Lung (tissue), 12 donors: ENCODE results near the gene OR4D9. TPM values are rescaled to one million over a fixed set of nuclear protein-coding genes. Genes with fewer than 3 reads are reported as not detected.

ENCODE experiments used
- ATAC-seq: fragments of 200-7000 bp; cut with Tn5 transposase; one replicate; pipeline ENCODE4 v1.9.1; 2020; ENCODE audit warnings: moderate number of reproducible peaks; ENCODE audit not compliant: insufficient read depth, low FRiP score
- DNase-seq, 3 donors: peaks; one replicate each; pipeline ENCODE4 v3.0.0-alpha.2; 2013 to 2017
- H3K27ac ChIP-seq, 2 donors: one replicate each; pipeline ENCODE4 v1.5.1; 2013; ENCODE audit warnings: mild to moderate bottlenecking in 2 of 2, moderate library complexity in 2 of 2, control low read depth in 1 of 2, inconsistent platforms in 1 of 2, low read depth in 1 of 2, low read length in 1 of 2
- H3K27me3 ChIP-seq, 3 donors: one replicate each; pipeline ENCODE4 v1.5.1; 2013; ENCODE audit warnings: low read length in 2 of 3; ENCODE audit not compliant: control insufficient read depth in 3 of 3, insufficient read depth in 3 of 3
- H3K36me3 ChIP-seq, 4 donors: one replicate each; pipeline ENCODE4 v1.5.1; 2013; ENCODE audit warnings: low read length in 4 of 4, mild to moderate bottlenecking in 1 of 4, moderate library complexity in 1 of 4; ENCODE audit not compliant: control insufficient read depth in 4 of 4, insufficient read depth in 4 of 4
- H3K4me1 ChIP-seq, 5 donors: one replicate each; pipeline ENCODE4 v1.5.1; 2013; ENCODE audit warnings: low read length in 5 of 5, mild to moderate bottlenecking in 2 of 5, moderate library complexity in 1 of 5; ENCODE audit not compliant: control insufficient read depth in 5 of 5, insufficient read depth in 5 of 5
- H3K4me3 ChIP-seq: one replicate; pipeline ENCODE4 v1.5.1; 2013; ENCODE audit warnings: mild to moderate bottlenecking, control low read depth, moderate library complexity
- H3K9ac ChIP-seq, 2 donors: one replicate each; pipeline ENCODE4 v1.5.1; 2013; ENCODE audit warnings: low read length in 2 of 2, control low read depth in 1 of 2; ENCODE audit not compliant: insufficient read depth in 1 of 2
- H3K9me3 ChIP-seq, 4 donors: one replicate each; pipeline ENCODE4 v1.5.1; 2013; ENCODE audit warnings: low read length in 3 of 4, mild to moderate bottlenecking in 1 of 4, moderate library complexity in 1 of 4; ENCODE audit not compliant: control insufficient read depth in 4 of 4, insufficient read depth in 3 of 4
- WGBS, 2 donors: extraction: QIAGEN DNeasy Blood & Tissue Kit; methylation state at CpG; one replicate each; pipeline ENCODE4 v1.1.7; 2013; 5-methylcytosine and 5-hydroxymethylcytosine counted together
- polyA plus RNA-seq, 2 donors: library from polyadenylated mRNA; stranded (reverse); fragments of 200-250 nt; gene quantifications; one replicate each; pipeline ENCODE4 v1.2.1, GENCODE V29; 2013
- total RNA-seq, 2 donors: library from RNA; depleted of rRNA in 1 of 2; stranded (reverse); fragments of >200 nt in 1 of 2; gene quantifications; one replicate each; pipeline ENCODE4 v1.2.1, GENCODE V29; 2014 to 2021
- TF ChIP-seq, protein P1 (sequence below): IDR thresholded peaks from 2 replicates; pipeline ENCODE4 v1.5.1; 2012; ENCODE audit warnings: mild to moderate bottlenecking; ENCODE audit errors: control extremely low read depth, extremely low read depth
- donor health status: control.
- donor health status: control.
- donor health status: Bipolar disorder and iron deficiency.
- donor health status: healthy.
- donor health status: DM: yes; HTN: yes; CAD: no.

The OR4D9 gene
- total and polyA plus RNA-seq, 4 donors = not detected

DNA sequence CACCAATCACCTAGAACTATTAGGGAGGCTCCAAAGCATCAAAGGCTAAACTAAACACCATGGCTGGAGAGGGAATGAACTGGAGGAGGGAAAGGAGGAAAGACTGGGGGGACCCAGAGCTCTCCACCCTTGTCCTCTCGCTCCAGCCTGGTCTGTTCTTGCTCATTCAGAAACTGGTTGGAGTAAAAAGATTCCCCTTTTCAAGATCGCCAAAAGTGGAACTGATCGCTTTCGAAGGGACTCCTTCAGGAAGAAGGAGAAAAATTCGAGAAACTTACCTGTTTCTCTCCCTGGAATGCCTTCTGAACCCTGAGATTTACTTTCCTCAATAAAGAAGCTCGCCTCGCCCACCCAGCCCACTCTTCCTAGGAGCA is 46.9 kb downstream of the OR4D9 start:
- peaks cover 0 to 8% (median 0%) of the 10 kb centered on the region in 5 donors for H3K4me1 ChIP-seq
- H3K9ac ChIP-seq = no peak overlapping the region
- H3K9me3 ChIP-seq = no peaks in the 10 kb centered on the region
- 59 to 63% methylated on average over 7 of the region's 7 CpGs for WGBS, 2 donors
- no peaks in the 10 kb centered on the region for H3K36me3 ChIP-seq
- no peak for ATAC-seq
- H3K27me3 ChIP-seq = peaks cover 0 to 13% (median 8%) of the 10 kb centered on the region in 3 donors
- no peak overlapping the region for H3K4me3 ChIP-seq
- DNase-seq = peak in 1 of 3 donors; percentile 13
- TF ChIP-seq, protein P1, sequence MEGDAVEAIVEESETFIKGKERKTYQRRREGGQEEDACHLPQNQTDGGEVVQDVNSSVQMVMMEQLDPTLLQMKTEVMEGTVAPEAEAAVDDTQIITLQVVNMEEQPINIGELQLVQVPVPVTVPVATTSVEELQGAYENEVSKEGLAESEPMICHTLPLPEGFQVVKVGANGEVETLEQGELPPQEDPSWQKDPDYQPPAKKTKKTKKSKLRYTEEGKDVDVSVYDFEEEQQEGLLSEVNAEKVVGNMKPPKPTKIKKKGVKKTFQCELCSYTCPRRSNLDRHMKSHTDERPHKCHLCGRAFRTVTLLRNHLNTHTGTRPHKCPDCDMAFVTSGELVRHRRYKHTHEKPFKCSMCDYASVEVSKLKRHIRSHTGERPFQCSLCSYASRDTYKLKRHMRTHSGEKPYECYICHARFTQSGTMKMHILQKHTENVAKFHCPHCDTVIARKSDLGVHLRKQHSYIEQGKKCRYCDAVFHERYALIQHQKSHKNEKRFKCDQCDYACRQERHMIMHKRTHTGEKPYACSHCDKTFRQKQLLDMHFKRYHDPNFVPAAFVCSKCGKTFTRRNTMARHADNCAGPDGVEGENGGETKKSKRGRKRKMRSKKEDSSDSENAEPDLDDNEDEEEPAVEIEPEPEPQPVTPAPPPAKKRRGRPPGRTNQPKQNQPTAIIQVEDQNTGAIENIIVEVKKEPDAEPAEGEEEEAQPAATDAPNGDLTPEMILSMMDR = no peak
- no peak overlapping the region for H3K27ac ChIP-seq

DNA sequence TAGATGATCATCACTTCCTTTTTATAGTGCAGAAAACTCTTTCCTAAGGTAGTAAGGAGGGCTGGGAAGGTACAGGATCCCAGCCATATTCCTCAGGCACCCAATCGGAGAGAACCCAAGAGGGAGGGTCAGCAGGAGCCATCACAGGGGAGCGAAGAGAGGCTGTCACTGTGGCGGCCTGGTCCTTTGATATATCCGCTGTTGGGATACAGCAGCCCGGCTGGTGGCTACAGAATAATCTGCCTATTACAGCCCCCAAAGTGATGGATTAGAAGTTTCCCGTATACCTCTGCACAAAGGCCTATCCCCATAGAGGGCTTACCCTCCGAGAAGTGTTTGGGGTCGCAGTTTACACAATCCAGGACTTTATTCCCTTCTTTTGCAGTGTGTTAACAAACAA is 48.5 kb downstream of the OR4D9 start:
- Histone ChIP-seq H3K9me3 (no peaks in the 10 kb centered on the region), H3K4me3 (no peak overlapping the region), H3K27ac (no peak overlapping the region), H3K4me1 (peaks cover 0 to 8% (median 0%) of the 10 kb centered on the region in 5 donors), H3K27me3 (peaks cover 0 to 13% (median 8%) of the 10 kb centered on the region in 3 donors), H3K36me3 (no peaks in the 10 kb centered on the region), H3K9ac (no peak overlapping the region)
- WGBS, 2 donors = 57 to 65% methylated on average over 8 of the region's 8 CpGs
- TF ChIP-seq, protein P1 = no peak
- DNase-seq = no peak
- ATAC-seq = no peak

DNA sequence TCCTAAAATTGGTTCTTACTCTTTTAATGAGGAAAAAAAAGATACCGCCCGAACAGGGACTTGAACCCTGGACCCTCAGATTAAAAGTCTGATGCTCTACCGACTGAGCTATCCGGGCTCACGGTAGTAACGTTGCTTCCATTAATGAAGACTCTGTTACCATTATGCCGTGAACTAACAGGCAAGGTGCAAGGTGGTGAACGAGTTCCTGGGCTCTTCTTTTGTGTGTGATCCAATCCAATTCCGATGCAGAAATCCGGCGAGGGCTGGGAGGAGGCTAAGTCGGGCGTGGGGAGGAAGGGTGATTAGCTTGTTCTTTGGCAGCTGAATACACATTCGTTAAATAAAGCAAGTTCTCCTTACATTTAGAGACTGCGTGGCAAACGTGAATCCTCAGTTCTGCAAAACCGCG is 49.0 kb downstream of the OR4D9 start:
- DNase-seq (peak; percentile 78 to 92 (median 90)), ATAC-seq (peak; percentile 43)
- peaks cover 0 to 13% (median 8%) of the 10 kb centered on the region in 3 donors for H3K27me3 ChIP-seq
- H3K9me3 ChIP-seq = no peaks in the 10 kb centered on the region
- TF ChIP-seq, protein P1 = no peak
- WGBS, 2 donors = 0 to 1% methylated on average over 18 of the region's 18 CpGs
- peak overlapping the region; percentile 77 for H3K4me3 ChIP-seq
- H3K36me3 ChIP-seq = no peaks in the 10 kb centered on the region
- H3K4me1 ChIP-seq = peaks cover 0 to 8% (median 0%) of the 10 kb centered on the region in 5 donors
- peak overlapping the region; percentile 77 to 91 for H3K27ac ChIP-seq
- H3K9ac ChIP-seq = peak overlapping the region in 1 of 2 donors; percentile 63
